Chondrocyte (in vitro differentiated cells): ENCODE results near the gene AKAP7. TPM values are rescaled to one million over a fixed set of nuclear protein-coding genes. Genes with fewer than 3 reads are reported as not detected.

ENCODE experiments used
- DNase-seq: peaks from one replicate; pipeline ENCODE4 v3.0.0; 2021; ENCODE audit warnings: mixed read lengths, low spot score
- H3K27ac Mint-ChIP-seq: one replicate; pipeline ENCODE4 v1.8.0; 2021; ENCODE audit warnings: mild to moderate bottlenecking, moderate library complexity, mixed read lengths; ENCODE audit not compliant: unreplicated experiment
- H3K27me3 Mint-ChIP-seq: 2 replicates; pipeline ENCODE4 v1.8.0; 2021; ENCODE audit warnings: low read depth, mixed read lengths
- H3K36me3 Mint-ChIP-seq: 2 replicates; pipeline ENCODE4 v1.8.0; 2021; ENCODE audit warnings: low read depth, mixed read lengths
- H3K4me1 Mint-ChIP-seq: 2 replicates; pipeline ENCODE4 v1.8.0; 2021; ENCODE audit warnings: low read depth, mild to moderate bottlenecking, mixed read lengths
- H3K4me3 Mint-ChIP-seq: one replicate; pipeline ENCODE4 v1.8.0; 2021; ENCODE audit warnings: mild to moderate bottlenecking, moderate library complexity, mixed read lengths; ENCODE audit not compliant: unreplicated experiment
- H3K9me3 Mint-ChIP-seq: 2 replicates; pipeline ENCODE4 v1.8.0; 2021; ENCODE audit warnings: low read depth, mixed read lengths
- total RNA-seq: library from RNA; stranded (reverse); gene quantifications from 3 replicates; pipeline ENCODE4 v1.2.1, GENCODE V29; 2021
- TF ChIP-seq, protein P1 (sequence below): fragments of 200-600 bp; sonication (generic); IDR thresholded peaks from 2 replicates; pipeline ENCODE4 v1.5.0; 2021; ENCODE audit warnings: antibody characterized with exemption, mild to moderate bottlenecking, moderate library complexity

The AKAP7 gene
- total RNA-seq, 1 donor from 2014 or later, result 5.0 TPM

DNA sequence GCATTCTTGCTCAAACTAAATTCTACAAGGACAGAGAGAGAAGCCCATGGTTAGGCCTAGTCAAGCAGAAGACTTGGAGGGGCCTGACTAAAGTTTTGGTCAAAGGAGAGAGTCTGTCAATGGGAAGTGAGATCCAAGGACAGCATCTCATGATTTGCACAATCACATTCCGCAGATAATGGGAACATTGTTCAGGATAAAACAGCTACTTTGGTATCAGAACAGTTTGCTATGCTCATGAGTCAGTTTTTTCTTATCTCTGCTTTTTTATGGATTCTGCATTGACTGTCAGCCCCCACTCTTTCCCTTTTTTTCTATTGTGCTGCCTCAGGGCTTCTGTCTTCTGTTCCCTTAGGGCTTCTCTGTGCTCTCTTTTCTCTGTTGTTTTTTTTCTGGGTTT lies 28.6 kb downstream of the AKAP7 start:
- H3K27me3 Mint-ChIP-seq, result no peaks in the 10 kb centered on the region
- no peak overlapping the region for H3K4me3 Mint-ChIP-seq
- no peaks in the 10 kb centered on the region for H3K9me3 Mint-ChIP-seq
- H3K4me1 Mint-ChIP-seq, result peaks cover 16% of the 10 kb centered on the region
- TF ChIP-seq, protein P1, sequence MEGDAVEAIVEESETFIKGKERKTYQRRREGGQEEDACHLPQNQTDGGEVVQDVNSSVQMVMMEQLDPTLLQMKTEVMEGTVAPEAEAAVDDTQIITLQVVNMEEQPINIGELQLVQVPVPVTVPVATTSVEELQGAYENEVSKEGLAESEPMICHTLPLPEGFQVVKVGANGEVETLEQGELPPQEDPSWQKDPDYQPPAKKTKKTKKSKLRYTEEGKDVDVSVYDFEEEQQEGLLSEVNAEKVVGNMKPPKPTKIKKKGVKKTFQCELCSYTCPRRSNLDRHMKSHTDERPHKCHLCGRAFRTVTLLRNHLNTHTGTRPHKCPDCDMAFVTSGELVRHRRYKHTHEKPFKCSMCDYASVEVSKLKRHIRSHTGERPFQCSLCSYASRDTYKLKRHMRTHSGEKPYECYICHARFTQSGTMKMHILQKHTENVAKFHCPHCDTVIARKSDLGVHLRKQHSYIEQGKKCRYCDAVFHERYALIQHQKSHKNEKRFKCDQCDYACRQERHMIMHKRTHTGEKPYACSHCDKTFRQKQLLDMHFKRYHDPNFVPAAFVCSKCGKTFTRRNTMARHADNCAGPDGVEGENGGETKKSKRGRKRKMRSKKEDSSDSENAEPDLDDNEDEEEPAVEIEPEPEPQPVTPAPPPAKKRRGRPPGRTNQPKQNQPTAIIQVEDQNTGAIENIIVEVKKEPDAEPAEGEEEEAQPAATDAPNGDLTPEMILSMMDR, result no peak
- H3K27ac Mint-ChIP-seq, result no peak overlapping the region
- DNase-seq, result no peak
- peaks cover 3% of the 10 kb centered on the region for H3K36me3 Mint-ChIP-seq

DNA sequence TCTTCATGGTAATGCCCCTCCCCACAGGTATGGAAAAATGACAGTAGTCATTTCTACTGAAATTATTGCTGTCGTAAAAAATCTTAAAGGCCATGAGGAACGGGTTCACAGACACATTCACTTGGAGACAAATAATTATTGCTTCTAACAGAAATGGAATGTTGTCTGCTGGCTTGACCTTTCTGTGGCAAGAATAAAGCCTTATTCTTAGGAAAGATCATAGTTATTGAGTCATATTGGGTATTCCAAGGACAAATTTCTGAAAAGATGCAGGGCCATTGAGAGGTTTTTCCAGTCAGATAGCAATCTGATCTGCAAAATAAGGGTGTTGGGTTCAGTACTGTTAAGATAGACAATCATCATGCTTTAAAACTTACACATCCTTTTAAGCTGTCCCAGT lies 29.2 kb downstream of the AKAP7 start:
- Mint-ChIP-seq H3K4me3 (no peak overlapping the region), H3K27ac (no peak overlapping the region), H3K9me3 (no peaks in the 10 kb centered on the region), H3K4me1 (peaks cover 14% of the 10 kb centered on the region), H3K36me3 (peaks cover 5% of the 10 kb centered on the region), H3K27me3 (no peaks in the 10 kb centered on the region)
- no peak for DNase-seq
- TF ChIP-seq, protein P1, result no peak

DNA sequence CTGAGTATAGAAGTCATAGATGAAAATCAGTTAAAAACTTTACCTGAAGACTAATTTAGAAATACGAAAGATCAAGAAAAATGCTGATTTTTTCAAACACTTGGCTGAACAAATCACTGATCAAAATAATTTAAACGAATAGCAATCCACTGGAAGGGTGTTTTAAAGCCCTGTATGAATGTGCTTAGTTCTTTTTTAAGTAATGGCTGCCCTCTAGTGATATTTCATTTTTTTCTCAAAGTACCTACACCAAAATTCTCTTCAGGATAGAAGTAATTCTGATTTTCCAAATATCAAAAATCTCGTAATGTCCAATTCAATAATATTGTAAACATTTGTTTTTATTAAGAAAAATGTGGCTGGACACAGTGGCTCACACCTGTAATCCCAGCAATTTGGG lies 32.5 kb downstream of the AKAP7 start:
- Mint-ChIP-seq H3K9me3 (no peaks in the 10 kb centered on the region), H3K4me1 (peaks cover 14% of the 10 kb centered on the region), H3K27ac (no peak overlapping the region), H3K4me3 (no peak overlapping the region), H3K36me3 (peaks cover 8% of the 10 kb centered on the region), H3K27me3 (no peaks in the 10 kb centered on the region)
- DNase-seq, result no peak
- TF ChIP-seq, protein P1, result peak; percentile 78

DNA sequence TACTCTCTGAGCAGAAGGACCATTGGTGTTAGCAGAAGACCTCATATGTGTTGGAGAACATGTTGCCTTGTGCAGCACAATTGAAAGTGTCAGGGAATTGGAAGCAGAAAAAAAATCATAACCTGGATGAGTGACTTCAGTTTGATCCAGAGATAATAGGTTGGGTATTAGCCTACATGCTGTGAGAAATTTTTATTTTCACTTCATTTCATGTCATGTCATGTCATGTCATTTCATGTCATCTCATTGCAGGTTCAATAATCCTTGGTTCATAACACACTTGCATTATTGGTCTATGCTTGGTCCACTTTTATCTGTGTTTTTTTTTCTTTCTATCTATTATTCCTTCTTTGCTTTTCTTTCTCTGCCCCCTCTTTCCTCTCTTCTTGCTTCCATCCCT lies 34.3 kb downstream of the AKAP7 start:
- no peak for DNase-seq
- Mint-ChIP-seq H3K27me3 (no peaks in the 10 kb centered on the region), H3K4me1 (peaks cover 14% of the 10 kb centered on the region), H3K36me3 (peaks cover 6% of the 10 kb centered on the region), H3K9me3 (no peaks in the 10 kb centered on the region), H3K27ac (no peak overlapping the region), H3K4me3 (no peak overlapping the region)
- TF ChIP-seq, protein P1, result no peak

DNA sequence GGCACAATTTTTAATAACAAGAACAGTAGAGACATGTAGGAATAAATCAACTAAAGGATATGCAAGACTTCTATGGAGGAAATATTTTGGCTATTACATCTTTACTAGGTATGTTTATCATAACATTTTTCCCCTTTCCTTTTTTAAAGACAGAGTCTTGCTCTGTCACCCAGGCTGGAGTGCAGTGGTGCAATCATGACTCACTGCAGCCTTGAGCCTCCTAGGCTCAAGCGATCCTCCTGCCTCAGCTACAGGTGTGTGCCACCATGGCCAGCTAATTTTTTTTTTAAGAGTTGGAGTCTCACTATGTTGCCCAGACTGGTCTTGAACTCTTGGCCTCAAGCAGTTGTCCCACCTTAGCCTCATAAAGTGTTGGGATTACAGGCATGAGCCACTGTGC lies 37.0 kb downstream of the AKAP7 start:
- no peak for DNase-seq
- H3K27ac Mint-ChIP-seq, result no peak overlapping the region
- H3K27me3 Mint-ChIP-seq, result no peaks in the 10 kb centered on the region
- H3K4me1 Mint-ChIP-seq, result peaks cover 14% of the 10 kb centered on the region
- TF ChIP-seq, protein P1, result no peak
- no peak overlapping the region for H3K4me3 Mint-ChIP-seq
- peaks cover 5% of the 10 kb centered on the region for H3K36me3 Mint-ChIP-seq
- no peaks in the 10 kb centered on the region for H3K9me3 Mint-ChIP-seq
